ENCODE measurements around the gene NIT1.

The NIT1 gene

GRCh38 chr1:161091796-161092507 lies 26.0 kb upstream of the NIT1 start:
- no peak overlapping the region for H4K8ac ChIP-seq (ENCODE audit: low read depth, low read length)
- no peak overlapping the region for H2BK5ac ChIP-seq (ENCODE audit: low read length)
- H3K56ac ChIP-seq (ENCODE audit: low read length), result no peak overlapping the region
- no peak overlapping the region for H3K23ac ChIP-seq (ENCODE audit: low read length)
- WGBS (ENCODE audit: extremely low coverage, insufficient coverage, low lambda C conversion rate), result no CpG with 5 or more reads among the region's 7 CpGs
- no peak overlapping the region for H3K4ac ChIP-seq (ENCODE audit: low read depth, low read length)
- no peak overlapping the region for H3K18ac ChIP-seq (ENCODE audit: low read length)
- no peak overlapping the region for H3K4me3 ChIP-seq (ENCODE audit: low read length)
- no peak overlapping the region for H2AK5ac ChIP-seq (ENCODE audit: low read length)
- no peak overlapping the region for H2BK15ac ChIP-seq (replicated peaks; ENCODE audit: low read depth)
- no peaks in the 10 kb centered on the region for H3K27me3 ChIP-seq (ENCODE audit: insufficient read depth, low read length, poor library complexity)
- no peak overlapping the region for H2BK120ac ChIP-seq (ENCODE audit: low read depth, low read length)
- H3K9ac ChIP-seq (ENCODE audit: low read length), result no peak overlapping the region
- no peaks in the 10 kb centered on the region for H3K36me3 ChIP-seq (ENCODE audit: control insufficient read depth, insufficient read depth, low read length)
- H3K27ac ChIP-seq (ENCODE audit: low read depth, low read length), result no peak overlapping the region
- no peaks in the 10 kb centered on the region for H3K4me1 ChIP-seq (ENCODE audit: control insufficient read depth, low read depth, low read length)
- DNase-seq, result no peak
- no peaks in the 10 kb centered on the region for H3K79me1 ChIP-seq (ENCODE audit: low read length)
- H4K5ac ChIP-seq (ENCODE audit: low read length), result no peak overlapping the region
- no peak overlapping the region for H3K4me2 ChIP-seq (ENCODE audit: low read length)
- no peaks in the 10 kb centered on the region for H3K79me2 ChIP-seq (ENCODE audit: control insufficient read depth, insufficient read depth, low read length)

GRCh38 chr1:161092621-161093028 lies 25.3 kb upstream of the NIT1 start:
- H3K36me3 ChIP-seq (ENCODE audit: control insufficient read depth, insufficient read depth, low read length), result no peaks in the 10 kb centered on the region
- no peak overlapping the region for H3K18ac ChIP-seq (ENCODE audit: low read length)
- H2AK5ac ChIP-seq (ENCODE audit: low read length), result no peak overlapping the region
- no peak overlapping the region for H3K9ac ChIP-seq (ENCODE audit: low read length)
- no peak for DNase-seq
- no peak overlapping the region for H4K8ac ChIP-seq (ENCODE audit: low read depth, low read length)
- no peak overlapping the region for H2BK120ac ChIP-seq (ENCODE audit: low read depth, low read length)
- H4K5ac ChIP-seq (ENCODE audit: low read length), result no peak overlapping the region
- no CpG with 5 or more reads among the region's 3 CpGs for WGBS (ENCODE audit: extremely low coverage, insufficient coverage, low lambda C conversion rate)
- H2BK15ac ChIP-seq (replicated peaks; ENCODE audit: low read depth), result no peak overlapping the region
- no peak overlapping the region for H3K56ac ChIP-seq (ENCODE audit: low read length)
- H3K4me2 ChIP-seq (ENCODE audit: low read length), result no peak overlapping the region
- no peak overlapping the region for H3K4me3 ChIP-seq (ENCODE audit: low read length)
- H3K79me1 ChIP-seq (ENCODE audit: low read length), result no peaks in the 10 kb centered on the region
- no peak overlapping the region for H3K27ac ChIP-seq (ENCODE audit: low read depth, low read length)
- no peak overlapping the region for H3K23ac ChIP-seq (ENCODE audit: low read length)
- H3K27me3 ChIP-seq (ENCODE audit: insufficient read depth, low read length, poor library complexity), result no peaks in the 10 kb centered on the region
- H3K4ac ChIP-seq (ENCODE audit: low read depth, low read length), result no peak overlapping the region
- H3K4me1 ChIP-seq (ENCODE audit: control insufficient read depth, low read depth, low read length), result no peaks in the 10 kb centered on the region
- no peak overlapping the region for H2BK5ac ChIP-seq (ENCODE audit: low read length)
- H3K79me2 ChIP-seq (ENCODE audit: control insufficient read depth, insufficient read depth, low read length), result no peaks in the 10 kb centered on the region

GRCh38 chr1:161094481-161094880 lies 23.4 kb upstream of the NIT1 start:
- no peak overlapping the region for H3K27ac ChIP-seq (ENCODE audit: low read depth, low read length)
- no peaks in the 10 kb centered on the region for H3K27me3 ChIP-seq (ENCODE audit: insufficient read depth, low read length, poor library complexity)
- no CpG with 5 or more reads among the region's 14 CpGs for WGBS (ENCODE audit: extremely low coverage, insufficient coverage, low lambda C conversion rate)
- H2BK120ac ChIP-seq (ENCODE audit: low read depth, low read length), result no peak overlapping the region
- no peak overlapping the region for H3K4me2 ChIP-seq (ENCODE audit: low read length)
- H3K79me2 ChIP-seq (ENCODE audit: control insufficient read depth, insufficient read depth, low read length), result no peaks in the 10 kb centered on the region
- H3K18ac ChIP-seq (ENCODE audit: low read length), result no peak overlapping the region
- no peak overlapping the region for H4K5ac ChIP-seq (ENCODE audit: low read length)
- H2AK5ac ChIP-seq (ENCODE audit: low read length), result no peak overlapping the region
- DNase-seq, result no peak
- no peaks in the 10 kb centered on the region for H3K79me1 ChIP-seq (ENCODE audit: low read length)
- H3K4ac ChIP-seq (ENCODE audit: low read depth, low read length), result no peak overlapping the region
- H3K36me3 ChIP-seq (ENCODE audit: control insufficient read depth, insufficient read depth, low read length), result no peaks in the 10 kb centered on the region
- H3K4me1 ChIP-seq (ENCODE audit: control insufficient read depth, low read depth, low read length), result no peaks in the 10 kb centered on the region
- H3K56ac ChIP-seq (ENCODE audit: low read length), result no peak overlapping the region
- no peak overlapping the region for H2BK5ac ChIP-seq (ENCODE audit: low read length)
- no peak overlapping the region for H3K4me3 ChIP-seq (ENCODE audit: low read length)
- no peak overlapping the region for H2BK15ac ChIP-seq (replicated peaks; ENCODE audit: low read depth)
- H4K8ac ChIP-seq (ENCODE audit: low read depth, low read length), result no peak overlapping the region
- H3K9ac ChIP-seq (ENCODE audit: low read length), result no peak overlapping the region
- no peak overlapping the region for H3K23ac ChIP-seq (ENCODE audit: low read length)

GRCh38 chr1:161095230-161095629 lies 22.7 kb upstream of the NIT1 start:
- Histone ChIP-seq H3K9ac (ENCODE audit: low read length) (no peak overlapping the region), H3K79me2 (ENCODE audit: control insufficient read depth, insufficient read depth, low read length) (no peaks in the 10 kb centered on the region), H2BK5ac (ENCODE audit: low read length) (no peak overlapping the region), H2BK120ac (ENCODE audit: low read depth, low read length) (no peak overlapping the region), H3K4me2 (ENCODE audit: low read length) (no peak overlapping the region), H3K4ac (ENCODE audit: low read depth, low read length) (no peak overlapping the region), H4K8ac (ENCODE audit: low read depth, low read length) (no peak overlapping the region), H3K4me1 (ENCODE audit: control insufficient read depth, low read depth, low read length) (no peaks in the 10 kb centered on the region), H2AK5ac (ENCODE audit: low read length) (no peak overlapping the region), H3K23ac (ENCODE audit: low read length) (no peak overlapping the region), H2BK15ac (replicated peaks; ENCODE audit: low read depth) (no peak overlapping the region), H3K27me3 (ENCODE audit: insufficient read depth, low read length, poor library complexity) (no peaks in the 10 kb centered on the region), H4K5ac (ENCODE audit: low read length) (no peak overlapping the region), H3K4me3 (ENCODE audit: low read length) (no peak overlapping the region), H3K18ac (ENCODE audit: low read length) (no peak overlapping the region), H3K79me1 (ENCODE audit: low read length) (no peaks in the 10 kb centered on the region), H3K27ac (ENCODE audit: low read depth, low read length) (no peak overlapping the region), H3K36me3 (ENCODE audit: control insufficient read depth, insufficient read depth, low read length) (no peaks in the 10 kb centered on the region), H3K56ac (ENCODE audit: low read length) (no peak overlapping the region)
- WGBS (ENCODE audit: extremely low coverage, insufficient coverage, low lambda C conversion rate), result no CpG with 5 or more reads among the region's 6 CpGs
- DNase-seq, result no peak

- H3K79me1 ChIP-seq (ENCODE audit: low read length), result no peaks in the 10 kb centered on the region
- no peak overlapping the region for H3K4me2 ChIP-seq (ENCODE audit: low read length)
- H3K4me3 ChIP-seq (ENCODE audit: low read length), result no peak overlapping the region
- H3K56ac ChIP-seq (ENCODE audit: low read length), result no peak overlapping the region
- H3K27ac ChIP-seq (ENCODE audit: low read depth, low read length), result no peak overlapping the region
- no peak overlapping the region for H2BK5ac ChIP-seq (ENCODE audit: low read length)
- no peak overlapping the region for H3K23ac ChIP-seq (ENCODE audit: low read length)
- no peak overlapping the region for H4K5ac ChIP-seq (ENCODE audit: low read length)
- H3K4me1 ChIP-seq (ENCODE audit: control insufficient read depth, low read depth, low read length), result no peaks in the 10 kb centered on the region
- no peak overlapping the region for H3K4ac ChIP-seq (ENCODE audit: low read depth, low read length)
- no peak overlapping the region for H3K18ac ChIP-seq (ENCODE audit: low read length)
- no peaks in the 10 kb centered on the region for H3K27me3 ChIP-seq (ENCODE audit: insufficient read depth, low read length, poor library complexity)
- H3K79me2 ChIP-seq (ENCODE audit: control insufficient read depth, insufficient read depth, low read length), result no peaks in the 10 kb centered on the region
- H3K36me3 ChIP-seq (ENCODE audit: control insufficient read depth, insufficient read depth, low read length), result no peaks in the 10 kb centered on the region
- H2BK120ac ChIP-seq (ENCODE audit: low read depth, low read length), result no peak overlapping the region
- no peak overlapping the region for H4K8ac ChIP-seq (ENCODE audit: low read depth, low read length)
- WGBS (ENCODE audit: extremely low coverage, insufficient coverage, low lambda C conversion rate), result no CpG with 5 or more reads among the region's 2 CpGs
- no peak for DNase-seq
- no peak overlapping the region for H3K9ac ChIP-seq (ENCODE audit: low read length)
- H2BK15ac ChIP-seq (replicated peaks; ENCODE audit: low read depth), result no peak overlapping the region
- H2AK5ac ChIP-seq (ENCODE audit: low read length), result no peak overlapping the region
Observed at GRCh38 chr1:161096015-161096414, 21.9 kb upstream of the NIT1 start.

GRCh38 chr1:161096530-161096929 lies 21.4 kb upstream of the NIT1 start:
- WGBS (ENCODE audit: extremely low coverage, insufficient coverage, low lambda C conversion rate), result no CpG with 5 or more reads among the region's 1 CpG
- Histone ChIP-seq H3K4me1 (ENCODE audit: control insufficient read depth, low read depth, low read length) (no peaks in the 10 kb centered on the region), H2AK5ac (ENCODE audit: low read length) (no peak overlapping the region), H3K56ac (ENCODE audit: low read length) (no peak overlapping the region), H3K27ac (ENCODE audit: low read depth, low read length) (no peak overlapping the region), H2BK120ac (ENCODE audit: low read depth, low read length) (no peak overlapping the region), H3K4me3 (ENCODE audit: low read length) (no peak overlapping the region), H3K4me2 (ENCODE audit: low read length) (no peak overlapping the region), H3K36me3 (ENCODE audit: control insufficient read depth, insufficient read depth, low read length) (no peaks in the 10 kb centered on the region), H3K4ac (ENCODE audit: low read depth, low read length) (no peak overlapping the region), H3K27me3 (ENCODE audit: insufficient read depth, low read length, poor library complexity) (no peaks in the 10 kb centered on the region), H2BK5ac (ENCODE audit: low read length) (no peak overlapping the region), H4K5ac (ENCODE audit: low read length) (no peak overlapping the region), H3K9ac (ENCODE audit: low read length) (no peak overlapping the region), H3K23ac (ENCODE audit: low read length) (no peak overlapping the region), H3K79me1 (ENCODE audit: low read length) (no peaks in the 10 kb centered on the region), H2BK15ac (replicated peaks; ENCODE audit: low read depth) (no peak overlapping the region), H4K8ac (ENCODE audit: low read depth, low read length) (no peak overlapping the region), H3K79me2 (ENCODE audit: control insufficient read depth, insufficient read depth, low read length) (no peaks in the 10 kb centered on the region), H3K18ac (ENCODE audit: low read length) (no peak overlapping the region)
- DNase-seq, result no peak

Measured in mesendoderm (in vitro differentiated cells).